HL-60 (cell line): ENCODE measurements around the gene NAV2.

Experiments
- CTCF ChIP-seq: IDR thresholded peaks from one replicate; pipeline ENCODE4 v1.5.1; 2011; ENCODE audit warnings: low read length, control low read depth, inconsistent platforms; ENCODE audit not compliant: insufficient read depth
- GABPA ChIP-seq: IDR thresholded peaks from 2 replicates; pipeline ENCODE4 v1.6.1; 2012; ENCODE audit warnings: low read depth
- POLR2AphosphoS5 ChIP-seq: IDR thresholded peaks from 2 replicates; pipeline ENCODE4 v1.6.1; 2012; ENCODE audit warnings: low read depth
- SPI1 ChIP-seq: IDR thresholded peaks from 2 replicates; pipeline ENCODE4 v1.6.1; 2012; ENCODE audit warnings: low read depth, mild to moderate bottlenecking, borderline replicate concordance

GRCh38 chr11:19853016-19853415 lies 140.4 kb downstream of the NAV2 start:
- no peak for TF ChIP-seq CTCF
- TF ChIP-seq POLR2AphosphoS5 = no peak
- no peak for TF ChIP-seq GABPA
- no peak for TF ChIP-seq SPI1
